ENCODE results near the gene PARVB.

PARVB gene

GRCh38 chr22:44098021-44098739, 74.1 kb downstream of the PARVB start:
- no peak for TF ChIP-seq CTCF (IDR thresholded peaks at IDR 0.05; ENCODE audit: insufficient read depth, low read depth, low read length, missing control alignments)
- no peak for DNase-seq (ENCODE audit: low read depth)
- H3K4me3 ChIP-seq (ENCODE audit: low read depth, low read length): no peak overlapping the region

- TF ChIP-seq CTCF (IDR thresholded peaks at IDR 0.05; ENCODE audit: insufficient read depth, low read depth, low read length, missing control alignments): no peak
- no peak overlapping the region for H3K4me3 ChIP-seq (ENCODE audit: low read depth, low read length)
- DNase-seq (ENCODE audit: low read depth): no peak
These were observed 74.9 kb downstream of the PARVB start for GRCh38 chr22:44098966-44099530.

GRCh38 chr22:44099696-44100095, 75.6 kb downstream of the PARVB start:
- TF ChIP-seq CTCF (IDR thresholded peaks at IDR 0.05; ENCODE audit: insufficient read depth, low read depth, low read length, missing control alignments): no peak
- DNase-seq (ENCODE audit: low read depth): no peak
- no peak overlapping the region for H3K4me3 ChIP-seq (ENCODE audit: low read depth, low read length)

GRCh38 chr22:44100411-44100810, 76.3 kb downstream of the PARVB start:
- H3K4me3 ChIP-seq (ENCODE audit: low read depth, low read length): no peak overlapping the region
- no peak for TF ChIP-seq CTCF (IDR thresholded peaks at IDR 0.05; ENCODE audit: insufficient read depth, low read depth, low read length, missing control alignments)
- no peak for DNase-seq (ENCODE audit: low read depth)

- DNase-seq (ENCODE audit: low read depth): no peak
- TF ChIP-seq CTCF (IDR thresholded peaks at IDR 0.05; ENCODE audit: insufficient read depth, low read depth, low read length, missing control alignments): no peak
- no peak overlapping the region for H3K4me3 ChIP-seq (ENCODE audit: low read depth, low read length)
These were observed 78.0 kb downstream of the PARVB start for GRCh38 chr22:44102121-44102520.

- TF ChIP-seq CTCF (IDR thresholded peaks at IDR 0.05; ENCODE audit: insufficient read depth, low read depth, low read length, missing control alignments): no peak
- H3K4me3 ChIP-seq (ENCODE audit: low read depth, low read length): no peak overlapping the region
- DNase-seq (ENCODE audit: low read depth): no peak
These were observed 78.8 kb downstream of the PARVB start for GRCh38 chr22:44102856-44103255.

Data from GM12865 (cell line).